Osteocyte (in vitro differentiated cells): ENCODE data around the gene MPG. TPM values are rescaled to one million over a fixed set of nuclear protein-coding genes. Genes with fewer than 3 reads are reported as not detected.

Experiments
- DNase-seq: peaks from one replicate; pipeline ENCODE4 v3.0.0; 2021; ENCODE audit warnings: mixed read lengths; ENCODE audit not compliant: unreplicated experiment; ENCODE audit errors: extremely low spot score
- H3K27ac Mint-ChIP-seq: one replicate; pipeline ENCODE4 v1.8.0; 2021; ENCODE audit warnings: mild to moderate bottlenecking, mixed read lengths; ENCODE audit not compliant: unreplicated experiment
- H3K27me3 Mint-ChIP-seq: one replicate; pipeline ENCODE4 v1.8.0; 2021; ENCODE audit warnings: mixed read lengths; ENCODE audit not compliant: unreplicated experiment
- H3K36me3 Mint-ChIP-seq: one replicate; pipeline ENCODE4 v1.8.0; 2021; ENCODE audit warnings: mixed read lengths; ENCODE audit not compliant: unreplicated experiment
- H3K4me1 Mint-ChIP-seq: one replicate; pipeline ENCODE4 v1.8.0; 2021; ENCODE audit warnings: mixed read lengths; ENCODE audit not compliant: unreplicated experiment
- H3K4me3 Mint-ChIP-seq: one replicate; pipeline ENCODE4 v1.8.0; 2021; ENCODE audit warnings: mild to moderate bottlenecking, moderate library complexity, mixed read lengths; ENCODE audit not compliant: unreplicated experiment
- H3K9me3 Mint-ChIP-seq: one replicate; pipeline ENCODE4 v1.8.0; 2021; ENCODE audit warnings: mixed read lengths; ENCODE audit not compliant: unreplicated experiment
- CTCF ChIP-seq: fragments of 200-600 bp; sonication (generic); IDR thresholded peaks from 2 replicates; pipeline ENCODE4 v1.5.0; 2021; ENCODE audit warnings: antibody characterized with exemption, mild to moderate bottlenecking, moderate library complexity
- total RNA-seq: library from RNA; stranded (reverse); gene quantifications from 2 replicates; pipeline ENCODE4 v1.2.1, GENCODE V29; 2021

Gene MPG
- total RNA-seq, 1 donor from 2014 or later: 71.6 TPM

GRCh38 chr16:71540-72401, 6.3 kb upstream of the MPG start:
- peak overlapping the region; percentile 82 for H3K4me3 Mint-ChIP-seq
- no peak for DNase-seq
- peak overlapping the region; percentile 90 for H3K27ac Mint-ChIP-seq
- no peak for TF ChIP-seq CTCF
- H3K36me3 Mint-ChIP-seq: no peaks in the 10 kb centered on the region
- peaks cover 78% of the 10 kb centered on the region for H3K4me1 Mint-ChIP-seq
- no peaks in the 10 kb centered on the region for H3K9me3 Mint-ChIP-seq
- no peaks in the 10 kb centered on the region for H3K27me3 Mint-ChIP-seq

- peak within 1 kb of the TSS; percentile 90 for H3K27ac Mint-ChIP-seq
- no peaks in the 10 kb centered on the region for H3K27me3 Mint-ChIP-seq
- no peaks in the 10 kb centered on the region for H3K9me3 Mint-ChIP-seq
- H3K4me3 Mint-ChIP-seq: peak within 1 kb of the TSS; percentile 82
- DNase-seq: no peak
- H3K36me3 Mint-ChIP-seq: no peaks in the 10 kb centered on the region
- peaks cover 78% of the 10 kb centered on the region for H3K4me1 Mint-ChIP-seq
- TF ChIP-seq CTCF: no peak
These were observed 5.2 kb upstream of the MPG start, which contains the start of gene RHBDF1 for GRCh38 chr16:72561-73548. RHBDF1 (minus strand) TSS chr16:72631; CDS start chr16:65015, 7,616 bp downstream.

GRCh38 chr16:74051-74746, 3.8 kb upstream of the MPG start:
- Mint-ChIP-seq H3K9me3 (no peaks in the 10 kb centered on the region), H3K27me3 (no peaks in the 10 kb centered on the region), H3K36me3 (no peaks in the 10 kb centered on the region), H3K4me3 (peak overlapping the region; percentile 12), H3K4me1 (peaks cover 72% of the 10 kb centered on the region), H3K27ac (peak overlapping the region; percentile 95)
- no peak for DNase-seq
- no peak for TF ChIP-seq CTCF

GRCh38 chr16:74747-75334, 3.2 kb upstream of the MPG start:
- peaks cover 72% of the 10 kb centered on the region for H3K4me1 Mint-ChIP-seq
- peaks cover 1% of the 10 kb centered on the region for H3K36me3 Mint-ChIP-seq
- H3K27ac Mint-ChIP-seq: peak overlapping the region; percentile 95
- no peaks in the 10 kb centered on the region for H3K9me3 Mint-ChIP-seq
- TF ChIP-seq CTCF: no peak
- H3K27me3 Mint-ChIP-seq: no peaks in the 10 kb centered on the region
- peak overlapping the region; percentile 7 for H3K4me3 Mint-ChIP-seq
- DNase-seq: no peak
